Calu3 (cell line): Measurements from ENCODE around the gene LCN6. TPM values are rescaled to one million over a fixed set of nuclear protein-coding genes. Genes with fewer than 3 reads are reported as not detected.
A peak's percentile ranks its signal among the peaks of the same experiment; 100 is the strongest.

ENCODE experiments used
- BruUV-seq: library from RNA; stranded (reverse); fragments of 400-500 nt; replicated peaks from 2 replicates; lab custom pipeline; 2021; lab: Mats Ljungman, UMichigan
- CTCF ChIA-PET: fragments of 300-600 bp; sonication (Branson Sonifier 250); formaldehyde crosslinking; loops from one replicate; lab custom pipeline; 2022; ENCODE audit warnings: antibody characterized with exemption; lab: Charles Lee
- DNase-seq: peaks from one replicate; pipeline ENCODE4 v3.0.0; 2022
- H3K27ac Mint-ChIP-seq: one replicate; pipeline ENCODE4 v1.8.0; 2022; ENCODE audit warnings: mixed read lengths; ENCODE audit not compliant: unreplicated experiment
- H3K27me3 Mint-ChIP-seq: one replicate; pipeline ENCODE4 v1.8.0; 2022; ENCODE audit warnings: mixed read lengths; ENCODE audit not compliant: unreplicated experiment
- H3K36me3 Mint-ChIP-seq: one replicate; pipeline ENCODE4 v1.8.0; 2022; ENCODE audit warnings: mild to moderate bottlenecking, moderate library complexity, mixed read lengths; ENCODE audit not compliant: insufficient read depth, unreplicated experiment
- H3K4me1 Mint-ChIP-seq: one replicate; pipeline ENCODE4 v1.8.0; 2022; ENCODE audit warnings: mild to moderate bottlenecking, low read depth, mixed read lengths; ENCODE audit not compliant: unreplicated experiment
- H3K4me3 Mint-ChIP-seq: one replicate; pipeline ENCODE4 v1.8.0; 2022; ENCODE audit warnings: mild to moderate bottlenecking, low read depth, moderate library complexity, mixed read lengths; ENCODE audit not compliant: unreplicated experiment
- H3K9me3 Mint-ChIP-seq: one replicate; pipeline ENCODE4 v1.8.0; 2022; ENCODE audit warnings: low read depth, mixed read lengths; ENCODE audit not compliant: unreplicated experiment
- CTCF ChIP-seq: fragments of 200-600 bp; IDR thresholded peaks from one replicate; pipeline ENCODE4 v1.8.0; 2022; ENCODE audit warnings: antibody characterized with exemption; ENCODE audit not compliant: unreplicated experiment
- intact Hi-C: fragments of 100-400 bp; cut with micrococcal nuclease; formaldehyde crosslinking; loops from one replicate; pipeline ENCODE4 v1.10.0; 2022; ENCODE audit not compliant: unreplicated experiment
- total RNA-seq: library from RNA; stranded (reverse); gene quantifications from 2 replicates; pipeline ENCODE4 v1.2.3, GENCODE V29; 2022

The LCN6 gene
- total RNA-seq, 1 experiment from 2014 or later: not detected

GRCh38 chr9:136742591-136743391 lies 5.5 kb downstream of the LCN6 start, which contains the start of gene LCN10:
LCN10 (minus strand) TSS chr9:136742940; CDS start chr9:136742903, 37 bp downstream.
- peak within 1 kb of the TSS; percentile 37 for H3K4me3 Mint-ChIP-seq
- peak; percentile 43 for DNase-seq
- intact Hi-C loops: no loop called here
- no peaks in the 10 kb centered on the region for H3K9me3 Mint-ChIP-seq
- peaks cover 69% of the 10 kb centered on the region for H3K27me3 Mint-ChIP-seq
- CTCF ChIA-PET: no interaction called here
- H3K27ac Mint-ChIP-seq: no peak within 1 kb of the TSS
- no TSS peak for BruUV-seq
- no peaks in the 10 kb centered on the region for H3K4me1 Mint-ChIP-seq
- no peaks in the 10 kb centered on the region for H3K36me3 Mint-ChIP-seq
- peak; percentile 27 for TF ChIP-seq CTCF

GRCh38 chr9:136741883-136742571 lies 6.3 kb downstream of the LCN6 start:
- Mint-ChIP-seq H3K4me1 (no peaks in the 10 kb centered on the region), H3K27me3 (peaks cover 62% of the 10 kb centered on the region), H3K36me3 (no peaks in the 10 kb centered on the region), H3K27ac (no peak overlapping the region), H3K4me3 (peak overlapping the region; percentile 37), H3K9me3 (no peaks in the 10 kb centered on the region)
- no TSS peak for BruUV-seq
- TF ChIP-seq CTCF: no peak
- CTCF ChIA-PET: no interaction called here
- no peak for DNase-seq
- intact Hi-C loops: no loop called here

GRCh38 chr9:136740971-136741882 lies 7.1 kb downstream of the LCN6 start:
- intact Hi-C loops: no loop called here
- CTCF ChIA-PET: no interaction called here
- Mint-ChIP-seq H3K4me1 (no peaks in the 10 kb centered on the region), H3K4me3 (no peak overlapping the region), H3K27me3 (peaks cover 65% of the 10 kb centered on the region), H3K36me3 (no peaks in the 10 kb centered on the region), H3K27ac (no peak overlapping the region), H3K9me3 (no peaks in the 10 kb centered on the region)
- no TSS peak for BruUV-seq
- no peak for DNase-seq
- TF ChIP-seq CTCF: no peak

GRCh38 chr9:136740491-136740890 lies 7.8 kb downstream of the LCN6 start:
- no peak for DNase-seq
- no peaks in the 10 kb centered on the region for H3K36me3 Mint-ChIP-seq
- intact Hi-C loops: no loop called here
- H3K4me3 Mint-ChIP-seq: no peak overlapping the region
- CTCF ChIA-PET: interaction anchor here (0.6 kb wide), 1 partner anchor 11 kb away, joined by 3 read pairs; no protein-coding TSS in a partner anchor
- no peaks in the 10 kb centered on the region for H3K9me3 Mint-ChIP-seq
- TF ChIP-seq CTCF: no peak
- no peaks in the 10 kb centered on the region for H3K4me1 Mint-ChIP-seq
- H3K27ac Mint-ChIP-seq: no peak overlapping the region
- H3K27me3 Mint-ChIP-seq: peaks cover 68% of the 10 kb centered on the region
- no TSS peak for BruUV-seq
